WTC11 (cell line): Measurements from ENCODE around the gene ABCB8. TPM values are rescaled to one million over a fixed set of nuclear protein-coding genes. Genes with fewer than 3 reads are reported as not detected.
A peak's percentile ranks its signal among the peaks of the same experiment; 100 is the strongest.

ENCODE experiments used
- ATAC-seq: fragments of 200-7000 bp; cut with Tn5 transposase; 2 replicates; pipeline ENCODE4 v1.10.0; 2021; ENCODE audit warnings: mild to moderate bottlenecking, moderate library complexity
- CTCF ChIA-PET: fragments of 300-600 bp; sonication (Branson Sonifier 250); formaldehyde crosslinking; loops from one replicate; lab custom pipeline; 2021; ENCODE audit warnings: antibody characterized with exemption; lab: Charles Lee
- POLR2A ChIA-PET: fragments of 350-600 bp; sonication (Branson Sonifier 250); formaldehyde crosslinking; loops from one replicate; lab custom pipeline; 2021; ENCODE audit warnings: antibody characterized with exemption; lab: Charles Lee
- DNase-seq: peaks from one replicate; pipeline ENCODE4 v3.0.0; 2021; ENCODE audit warnings: low spot score
- H3K27ac Mint-ChIP-seq: 2 replicates; pipeline ENCODE4 v1.8.0; 2021; ENCODE audit warnings: mixed read lengths
- H3K27me3 Mint-ChIP-seq: 2 replicates; pipeline ENCODE4 v1.8.0; 2021; ENCODE audit warnings: low read depth, mild to moderate bottlenecking, moderate library complexity, mixed read lengths
- H3K36me3 Mint-ChIP-seq: 2 replicates; pipeline ENCODE4 v1.8.0; 2021; ENCODE audit warnings: mixed read lengths
- H3K4me1 Mint-ChIP-seq: 2 replicates; pipeline ENCODE4 v1.8.0; 2022; ENCODE audit warnings: mixed read lengths
- H3K4me3 Mint-ChIP-seq: 2 replicates; pipeline ENCODE4 v1.8.0; 2021; ENCODE audit warnings: mild to moderate bottlenecking, moderate library complexity, mixed read lengths
- H3K9me3 Mint-ChIP-seq: 2 replicates; pipeline ENCODE4 v1.8.0; 2021; ENCODE audit warnings: mixed read lengths
- ARID4B ChIP-seq: sonication (generic); formaldehyde crosslinking; IDR thresholded peaks from 2 replicates; pipeline ENCODE4 v1.8.0; 2023; ENCODE audit warnings: missing genetic modification reagents, mild to moderate bottlenecking, borderline replicate concordance
- ATF2 ChIP-seq: sonication (generic); formaldehyde crosslinking; IDR thresholded peaks from 2 replicates; pipeline ENCODE4 v1.8.1; 2022; ENCODE audit warnings: low read depth, missing genetic modification reagents, borderline replicate concordance
- CREM ChIP-seq: sonication (generic); formaldehyde crosslinking; IDR thresholded peaks from 2 replicates; pipeline ENCODE4 v1.8.1; 2022; ENCODE audit warnings: mild to moderate bottlenecking, missing genetic modification reagents, moderate library complexity
- E2F4 ChIP-seq: sonication (generic); formaldehyde crosslinking; IDR thresholded peaks from 2 replicates; pipeline ENCODE4 v1.8.1; 2022; ENCODE audit warnings: low read depth, mild to moderate bottlenecking, moderate library complexity, missing genetic modification reagents, borderline replicate concordance
- ERG ChIP-seq: fragments of 250-450 bp; sonication (Bioruptor Pico); IDR thresholded peaks from 2 replicates; pipeline ENCODE4 v1.8.0; 2021; ENCODE audit warnings: mild to moderate bottlenecking
- FOXP1 ChIP-seq: sonication (generic); formaldehyde crosslinking; IDR thresholded peaks from 2 replicates; pipeline ENCODE4 v1.8.0; 2022; ENCODE audit warnings: missing genetic modification reagents, mild to moderate bottlenecking, moderate library complexity, borderline replicate concordance
- GABPB1 ChIP-seq: sonication (generic); formaldehyde crosslinking; IDR thresholded peaks from 2 replicates; pipeline ENCODE4 v1.8.1; 2023; ENCODE audit warnings: mild to moderate bottlenecking, missing genetic modification reagents
- JUN ChIP-seq: sonication (generic); formaldehyde crosslinking; IDR thresholded peaks from 2 replicates; pipeline ENCODE4 v1.8.0; 2023; ENCODE audit warnings: mild to moderate bottlenecking, missing genetic modification reagents
- MXD4 ChIP-seq: fragments of 250-450 bp; sonication (Bioruptor Pico); IDR thresholded peaks from 2 replicates; pipeline ENCODE4 v1.8.0; 2021; ENCODE audit warnings: mild to moderate bottlenecking, moderate library complexity, borderline replicate concordance
- NFE2L1 ChIP-seq: sonication (generic); formaldehyde crosslinking; IDR thresholded peaks from 2 replicates; pipeline ENCODE4 v1.8.1; 2023; ENCODE audit warnings: missing genetic modification reagents
- RELA ChIP-seq: sonication (generic); formaldehyde crosslinking; IDR thresholded peaks from 2 replicates; pipeline ENCODE4 v1.8.1; 2022; ENCODE audit warnings: missing genetic modification reagents, mild to moderate bottlenecking, borderline replicate concordance
- TCF7 ChIP-seq: sonication (generic); formaldehyde crosslinking; IDR thresholded peaks from 2 replicates; pipeline ENCODE4 v1.8.0; 2022; ENCODE audit warnings: mild to moderate bottlenecking, low read depth, missing genetic modification reagents, moderate library complexity
- ZBTB21 ChIP-seq: sonication (generic); formaldehyde crosslinking; IDR thresholded peaks from 2 replicates; pipeline ENCODE4 v1.8.1; 2023; ENCODE audit warnings: mild to moderate bottlenecking, missing genetic modification reagents, borderline replicate concordance
- ZNF138 ChIP-seq: sonication (generic); formaldehyde crosslinking; conservative IDR thresholded peaks from 2 replicates; pipeline ENCODE4 v1.8.1; 2022; ENCODE audit warnings: mild to moderate bottlenecking, moderate library complexity, missing genetic modification reagents
- ZNF232 ChIP-seq: sonication (generic); formaldehyde crosslinking; IDR thresholded peaks from 2 replicates; pipeline ENCODE4 v1.8.0; 2022; ENCODE audit warnings: mild to moderate bottlenecking, missing genetic modification reagents
- ZNF425 ChIP-seq: fragments of 250-450 bp; sonication (Bioruptor Pico); conservative IDR thresholded peaks from 2 replicates; pipeline ENCODE4 v1.9.0; 2021; ENCODE audit warnings: mild to moderate bottlenecking
- ZNF671 ChIP-seq: fragments of 250-450 bp; sonication (Bioruptor Pico); IDR thresholded peaks from 2 replicates; pipeline ENCODE4 v1.8.0; 2021; ENCODE audit warnings: mild to moderate bottlenecking
- ZSCAN18 ChIP-seq: fragments of 250-450 bp; sonication (Bioruptor Pico); IDR thresholded peaks from 2 replicates; pipeline ENCODE4 v2.1.2; 2022; ENCODE audit warnings: mild to moderate bottlenecking, moderate library complexity
- total RNA-seq: library from RNA; stranded (reverse); gene quantifications from 3 replicates; pipeline ENCODE4 v1.2.3, GENCODE V29; 2021

Gene ABCB8
- total RNA-seq, 1 experiment from 2014 or later, result 35.9 TPM

- DNase-seq (no peak), ATAC-seq (no peak)
- no peak overlapping the region; the same call in 1 of the 2 replicates for H3K27ac Mint-ChIP-seq
- peaks cover 35% of the 10 kb centered on the region for H3K4me1 Mint-ChIP-seq
- H3K36me3 Mint-ChIP-seq, result peaks cover 20% of the 10 kb centered on the region
- ChIA-PET POLR2A (interaction anchor here (1.1 to 2.2 kb wide), 2 partner anchors 9 to 15 kb away, joined by 4 to 13 read pairs; no protein-coding TSS in a partner anchor), CTCF (interaction anchor here (0.6 to 4.8 kb wide), 13 partner anchors 8 to 90 kb away, joined by 3 to 64 read pairs (median 3); partner anchors contain the start of genes ABCB8 and AGAP3)
- peak overlapping the region; percentile 24 for H3K4me3 Mint-ChIP-seq
- H3K9me3 Mint-ChIP-seq, result no peaks in the 10 kb centered on the region
- TF ChIP-seq ARID4B (CRISPR knock-in tag), result no peak
- TF ChIP-seq ATF2 (CRISPR knock-in tag), result no peak
- TF ChIP-seq CREM (CRISPR knock-in tag), result no peak
- no peak for TF ChIP-seq ZNF138 (CRISPR knock-in tag)
- TF ChIP-seq ZBTB21 (CRISPR knock-in tag), result no peak
- no peak for TF ChIP-seq ZNF232 (CRISPR knock-in tag)
- TF ChIP-seq ERG, result no peak
- TF ChIP-seq FOXP1 (CRISPR knock-in tag), result no peak
- no peak for TF ChIP-seq RELA (CRISPR knock-in tag)
- no peak for TF ChIP-seq GABPB1 (CRISPR knock-in tag)
- no peaks in the 10 kb centered on the region for H3K27me3 Mint-ChIP-seq
Measured at GRCh38 chr7:151077705-151078232, 49.5 kb downstream of the ABCB8 start.

GRCh38 chr7:151078233-151079040 lies 50.2 kb downstream of the ABCB8 start:
- POLR2A ChIA-PET, result interaction anchor here (1.1 to 2.2 kb wide), 2 partner anchors 9 to 16 kb away, joined by 4 to 13 read pairs; no protein-coding TSS in a partner anchor
- DNase-seq (peak; percentile 62), ATAC-seq (peak; percentile 12)
- Mint-ChIP-seq H3K9me3 (no peaks in the 10 kb centered on the region), H3K4me3 (peak overlapping the region; percentile 80), H3K4me1 (peaks cover 37% of the 10 kb centered on the region), H3K27me3 (no peaks in the 10 kb centered on the region), H3K36me3 (peaks cover 20% of the 10 kb centered on the region), H3K27ac (peak overlapping the region; percentile 31)
- CTCF ChIA-PET, result interaction anchor here (0.6 to 4.8 kb wide), 10 partner anchors 7 to 50 kb away, joined by 3 to 64 read pairs (median 6); partner anchors contain the start of genes ABCB8 and AGAP3
- TF ChIP-seq TCF7 (CRISPR knock-in tag) (no peak), ZSCAN18 (CRISPR knock-in tag) (no peak), MXD4 (no peak), GABPB1 (CRISPR knock-in tag) (no peak), ZNF232 (CRISPR knock-in tag) (no peak), NFE2L1 (CRISPR knock-in tag) (no peak), ZNF671 (CRISPR knock-in tag) (no peak), ZNF425 (CRISPR knock-in tag) (no peak), JUN (CRISPR knock-in tag) (no peak), E2F4 (CRISPR knock-in tag) (no peak)
